ENCODE measurements around the gene EHHADH.

DNA sequence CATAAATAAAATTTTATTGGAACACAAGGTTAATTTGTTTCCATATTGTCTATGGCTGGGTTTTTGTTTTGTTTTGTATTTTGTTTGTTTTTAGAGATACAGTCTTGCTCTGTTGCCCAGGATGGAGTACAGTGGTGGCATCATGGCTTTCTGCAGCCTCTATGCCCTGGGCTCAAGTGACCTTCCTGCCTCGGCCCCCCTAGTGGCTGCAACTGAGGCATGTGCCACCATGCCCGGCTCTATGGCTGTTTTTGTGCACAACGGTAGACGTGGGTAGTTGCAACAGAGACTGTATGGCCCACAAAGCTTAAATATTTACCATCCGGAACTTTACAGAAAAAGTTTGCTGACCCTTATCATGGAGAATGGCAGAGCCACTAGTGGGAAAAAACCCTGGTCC, 54.2 kb downstream of the EHHADH start:
- TF ChIP-seq, protein P1, sequence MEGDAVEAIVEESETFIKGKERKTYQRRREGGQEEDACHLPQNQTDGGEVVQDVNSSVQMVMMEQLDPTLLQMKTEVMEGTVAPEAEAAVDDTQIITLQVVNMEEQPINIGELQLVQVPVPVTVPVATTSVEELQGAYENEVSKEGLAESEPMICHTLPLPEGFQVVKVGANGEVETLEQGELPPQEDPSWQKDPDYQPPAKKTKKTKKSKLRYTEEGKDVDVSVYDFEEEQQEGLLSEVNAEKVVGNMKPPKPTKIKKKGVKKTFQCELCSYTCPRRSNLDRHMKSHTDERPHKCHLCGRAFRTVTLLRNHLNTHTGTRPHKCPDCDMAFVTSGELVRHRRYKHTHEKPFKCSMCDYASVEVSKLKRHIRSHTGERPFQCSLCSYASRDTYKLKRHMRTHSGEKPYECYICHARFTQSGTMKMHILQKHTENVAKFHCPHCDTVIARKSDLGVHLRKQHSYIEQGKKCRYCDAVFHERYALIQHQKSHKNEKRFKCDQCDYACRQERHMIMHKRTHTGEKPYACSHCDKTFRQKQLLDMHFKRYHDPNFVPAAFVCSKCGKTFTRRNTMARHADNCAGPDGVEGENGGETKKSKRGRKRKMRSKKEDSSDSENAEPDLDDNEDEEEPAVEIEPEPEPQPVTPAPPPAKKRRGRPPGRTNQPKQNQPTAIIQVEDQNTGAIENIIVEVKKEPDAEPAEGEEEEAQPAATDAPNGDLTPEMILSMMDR (IDR thresholded peaks at IDR 0.05 in 4 of 5, conservative IDR thresholded peaks at IDR 0.05 in 1 of 5) = no peak
- TF ChIP-seq POLR2A (IDR thresholded peaks at IDR 0.05) = no peak
